CD14-positive monocyte (primary cell): Measurements from ENCODE around the gene MYH13. TPM values are rescaled to one million over a fixed set of nuclear protein-coding genes. Genes with fewer than 3 reads are reported as not detected.

Source experiments
- DNase-seq, 3 donors: peaks; one replicate each; pipeline ENCODE4 v3.0.0-alpha.2; 2011 to 2022
- H2AFZ ChIP-seq: 2 replicates; pipeline ENCODE4 v1.6.0; 2012; ENCODE audit warnings: mild to moderate bottlenecking, low read depth, low read length, inconsistent platforms; ENCODE audit not compliant: insufficient read depth, poor library complexity, severe bottlenecking
- H3K27ac ChIP-seq, 2 donors: 1 replicate in 1 of 2; 2 replicates in 1 of 2; pipeline ENCODE4 v1.5.1; 2012 to 2013; ENCODE audit warnings: low read length in 2 of 2, control low read depth in 1 of 2, inconsistent platforms in 1 of 2, low read depth in 1 of 2, mild to moderate bottlenecking in 1 of 2
- H3K27me3 ChIP-seq, 2 donors: one replicate each; pipeline versions ENCODE4 v1.6.0 to v1.6.1; 2011 to 2013; ENCODE audit warnings: low read length in 2 of 2; ENCODE audit not compliant: control insufficient read depth in 2 of 2, insufficient read depth in 2 of 2
- H3K36me3 ChIP-seq, 2 donors: replicated peaks in 1 of 2; 1 replicate in 1 of 2; 2 replicates in 1 of 2; pipeline versions ENCODE4 v1.5.1 to v1.6.1; 2012 to 2013; ENCODE audit warnings: low read length in 2 of 2, control low read depth in 1 of 2, inconsistent platforms in 1 of 2, mild to moderate bottlenecking in 1 of 2; ENCODE audit not compliant: insufficient read depth in 2 of 2, control insufficient read depth in 1 of 2
- H3K4me1 ChIP-seq, 2 donors: 1 replicate in 1 of 2; 2 replicates in 1 of 2; pipeline versions ENCODE4 v1.5.1 to v1.6.1; 2012 to 2013; ENCODE audit warnings: low read length in 2 of 2, control low read depth in 1 of 2, inconsistent platforms in 1 of 2, mild to moderate bottlenecking in 1 of 2, moderate library complexity in 1 of 2; ENCODE audit not compliant: insufficient read depth in 2 of 2, control insufficient read depth in 1 of 2
- H3K4me2 ChIP-seq: replicated peaks from 2 replicates; pipeline ENCODE3; 2012; ENCODE audit warnings: low read length, moderate library complexity, mild to moderate bottlenecking; ENCODE audit not compliant: poor library complexity, severe bottlenecking; ENCODE audit errors: extremely low read depth
- H3K4me3 ChIP-seq, 3 experiments: fragments of 200-600 bp in 1 of 3; sonication (generic) in 1 of 3; replicated peaks in 1 of 3; 1 replicate in 2 of 3; 2 replicates in 1 of 3; pipeline ENCODE4 v1.5.1; 2011 to 2013; ENCODE audit warnings: low read length in 3 of 3, mild to moderate bottlenecking in 3 of 3, control low read depth in 2 of 3, low read depth in 2 of 3, inconsistent platforms in 1 of 3, moderate library complexity in 1 of 3
- H3K79me2 ChIP-seq: 2 replicates; pipeline ENCODE4 v1.6.0; 2012; ENCODE audit warnings: mild to moderate bottlenecking, control low read depth, inconsistent platforms, low read length, moderate library complexity; ENCODE audit not compliant: insufficient read depth
- H3K9ac ChIP-seq: 2 replicates; pipeline ENCODE4 v1.6.0; 2017; ENCODE audit warnings: low read length, mild to moderate bottlenecking; ENCODE audit not compliant: insufficient read depth, poor library complexity, severe bottlenecking
- H3K9me3 ChIP-seq, 2 donors: replicated peaks in 1 of 2; 1 replicate in 1 of 2; 2 replicates in 1 of 2; pipeline versions ENCODE4 v1.5.1 to v1.6.1; 2012 to 2013; ENCODE audit warnings: low read length in 2 of 2, control low read depth in 1 of 2; ENCODE audit not compliant: control insufficient read depth in 1 of 2, insufficient read depth in 1 of 2
- H4K20me1 ChIP-seq: 2 replicates; pipeline ENCODE4 v1.6.0; 2012; ENCODE audit warnings: mild to moderate bottlenecking, low read length, control low read depth, moderate library complexity; ENCODE audit not compliant: insufficient read depth
- H3K27ac Mint-ChIP-seq, 7 donors: one replicate each; pipeline ENCODE4 v1.8.0; 2020; ENCODE audit warnings: mild to moderate bottlenecking in 7 of 7, mixed read lengths in 7 of 7, moderate library complexity in 6 of 7, inconsistent platforms in 2 of 7
- H3K27me3 Mint-ChIP-seq, 3 donors: one replicate each; pipeline ENCODE4 v1.8.0; 2021 to 2022; ENCODE audit warnings: low read depth in 3 of 3, mild to moderate bottlenecking in 3 of 3, mixed read lengths in 3 of 3, moderate library complexity in 3 of 3, inconsistent platforms in 1 of 3
- H3K36me3 Mint-ChIP-seq, 2 donors: one replicate each; pipeline ENCODE4 v1.8.0; 2020; ENCODE audit warnings: mixed read lengths in 2 of 2, inconsistent platforms in 1 of 2, mild to moderate bottlenecking in 1 of 2
- H3K4me1 Mint-ChIP-seq: one replicate; pipeline ENCODE4 v1.8.0; 2020; ENCODE audit warnings: mild to moderate bottlenecking, mixed read lengths
- H3K4me3 Mint-ChIP-seq, 2 donors: one replicate each; pipeline ENCODE4 v1.8.0; 2020; ENCODE audit warnings: mild to moderate bottlenecking in 2 of 2, mixed read lengths in 2 of 2, moderate library complexity in 1 of 2
- H3K9me3 Mint-ChIP-seq, 7 donors: one replicate each; pipeline ENCODE4 v1.8.0; 2020 to 2022; ENCODE audit warnings: mixed read lengths in 7 of 7, mild to moderate bottlenecking in 6 of 7, moderate library complexity in 6 of 7, inconsistent platforms in 2 of 7
- CTCF ChIP-seq: fragments of 200-600 bp; IDR thresholded peaks from one replicate; pipeline ENCODE4 v1.8.0; 2022; ENCODE audit warnings: antibody characterized with exemption, mild to moderate bottlenecking
- WGBS: methylation state at CpG from one replicate; pipeline ENCODE4 v1.1.5; 2013; ENCODE audit warnings: missing lambda C conversion rate; ENCODE audit not compliant: insufficient coverage; 5-methylcytosine and 5-hydroxymethylcytosine counted together
- intact Hi-C, 2 donors: fragments of 100-400 bp; cut with micrococcal nuclease; formaldehyde crosslinking; loops; one replicate each; pipeline versions ENCODE4 v1.15.0 to v1.15.1; 2023
- polyA plus RNA-seq, 3 donors: library from polyadenylated mRNA; depleted of rRNA in 1 of 3; unstranded in 2 of 3; stranded (reverse) in 1 of 3; fragments of 300-500 nt in 2 of 3; fragments of >200 nt in 1 of 3; fragmentation: Illumina TruSeq in 2 of 3; gene quantifications; 1 replicate in 2 of 3; 2 replicates in 1 of 3; pipeline ENCODE4 v1.2.3, GENCODE V29; 2012 to 2021

The MYH13 gene
- polyA plus RNA-seq, 3 donors, result not detected

GRCh38 chr17:10337976-10338375, 34.8 kb downstream of the MYH13 start:
- Histone ChIP-seq H3K36me3 (no peaks in the 10 kb centered on the region), H3K4me2 (no peak overlapping the region), H3K4me1 (no peaks in the 10 kb centered on the region), H3K27ac (no peak overlapping the region), H3K4me3 (no peak overlapping the region), H4K20me1 (no peaks in the 10 kb centered on the region), H3K9me3 (no peaks in the 10 kb centered on the region), H3K79me2 (no peaks in the 10 kb centered on the region), H3K9ac (no peak overlapping the region), H2AFZ (no peak overlapping the region), H3K27me3 (no peaks in the 10 kb centered on the region)
- H3K9me3 Mint-ChIP-seq, result no peaks in the 10 kb centered on the region
- H3K27me3 Mint-ChIP-seq, result peaks cover 8 to 12% (median 8%) of the 10 kb centered on the region in 3 donors
- no peaks in the 10 kb centered on the region for H3K36me3 Mint-ChIP-seq
- 100% methylated on average over 4 of the region's 9 CpGs for WGBS
- H3K4me3 Mint-ChIP-seq, result no peak overlapping the region
- no peaks in the 10 kb centered on the region for H3K4me1 Mint-ChIP-seq
- intact Hi-C loops, result no loop called here
- DNase-seq, result no peak
- H3K27ac Mint-ChIP-seq, result no peak overlapping the region
- TF ChIP-seq CTCF, result no peak

GRCh38 chr17:10337136-10337535, 35.7 kb downstream of the MYH13 start:
- H3K4me3 ChIP-seq, result no peak overlapping the region
- 72% methylated on average over 9 of the region's 10 CpGs for WGBS
- intact Hi-C loops, result no loop called here
- no peak overlapping the region for H2AFZ ChIP-seq
- H3K4me2 ChIP-seq, result no peak overlapping the region
- no peaks in the 10 kb centered on the region for H3K4me1 ChIP-seq
- H3K9me3 Mint-ChIP-seq, result no peaks in the 10 kb centered on the region
- H3K9ac ChIP-seq, result no peak overlapping the region
- no peaks in the 10 kb centered on the region for H3K36me3 Mint-ChIP-seq
- no peak overlapping the region for H3K27ac ChIP-seq
- H3K36me3 ChIP-seq, result no peaks in the 10 kb centered on the region
- no peak overlapping the region for H3K27ac Mint-ChIP-seq
- H3K27me3 ChIP-seq, result no peaks in the 10 kb centered on the region
- no peak for TF ChIP-seq CTCF
- no peak overlapping the region for H3K4me3 Mint-ChIP-seq
- H3K4me1 Mint-ChIP-seq, result no peaks in the 10 kb centered on the region
- no peak for DNase-seq
- H3K79me2 ChIP-seq, result no peaks in the 10 kb centered on the region
- peaks cover 8 to 12% (median 9%) of the 10 kb centered on the region in 3 donors for H3K27me3 Mint-ChIP-seq
- H4K20me1 ChIP-seq, result no peaks in the 10 kb centered on the region
- H3K9me3 ChIP-seq, result no peaks in the 10 kb centered on the region
